Endothelial cell of hepatic sinusoid (primary cell): ENCODE measurements around the gene BCAR1.
"Not testable (repeated sequence)": the region's sequence is repeated elsewhere in the genome, so short reads cannot be mapped to it uniquely, and the experiment has no call there.

Experiments used
- in situ Hi-C: cut with HindIII; loops from 2 replicates; pipeline ENCODE4 v1.10.0; 2017; ENCODE audit warnings: low sequenced_read_pairs

BCAR1 gene

DNA sequence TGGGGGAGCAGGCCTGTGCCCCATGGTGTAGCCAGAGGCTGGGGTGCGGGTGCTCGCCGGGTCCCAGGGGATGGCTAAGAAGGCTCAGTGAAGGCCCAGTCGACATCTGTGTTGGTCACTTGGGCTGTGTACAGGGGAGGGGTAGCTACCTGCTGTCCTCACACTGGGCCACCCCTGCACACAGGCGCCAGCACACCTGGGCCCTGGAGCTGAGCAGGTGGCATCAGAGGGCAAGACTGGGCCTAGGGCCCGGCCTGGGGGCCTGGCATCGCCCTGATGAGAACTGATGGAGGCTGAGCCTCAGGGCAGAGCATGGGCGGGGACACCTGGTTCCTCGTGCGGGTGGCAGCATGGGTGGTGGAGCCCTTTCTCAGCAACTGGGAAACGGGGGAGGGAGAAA is 43.6 kb downstream of the BCAR1 start:
- in situ Hi-C loops: no loop called here

- in situ Hi-C loops: no loop called here
Measured at GRCh38 chr16:75206749-75207451, 44.5 kb downstream of the BCAR1 start, which contains the start of gene CTRB2. Gene CTRB2 (minus strand): TSS chr16:75207161. CDS start chr16:75207141, 20 bp downstream.

DNA sequence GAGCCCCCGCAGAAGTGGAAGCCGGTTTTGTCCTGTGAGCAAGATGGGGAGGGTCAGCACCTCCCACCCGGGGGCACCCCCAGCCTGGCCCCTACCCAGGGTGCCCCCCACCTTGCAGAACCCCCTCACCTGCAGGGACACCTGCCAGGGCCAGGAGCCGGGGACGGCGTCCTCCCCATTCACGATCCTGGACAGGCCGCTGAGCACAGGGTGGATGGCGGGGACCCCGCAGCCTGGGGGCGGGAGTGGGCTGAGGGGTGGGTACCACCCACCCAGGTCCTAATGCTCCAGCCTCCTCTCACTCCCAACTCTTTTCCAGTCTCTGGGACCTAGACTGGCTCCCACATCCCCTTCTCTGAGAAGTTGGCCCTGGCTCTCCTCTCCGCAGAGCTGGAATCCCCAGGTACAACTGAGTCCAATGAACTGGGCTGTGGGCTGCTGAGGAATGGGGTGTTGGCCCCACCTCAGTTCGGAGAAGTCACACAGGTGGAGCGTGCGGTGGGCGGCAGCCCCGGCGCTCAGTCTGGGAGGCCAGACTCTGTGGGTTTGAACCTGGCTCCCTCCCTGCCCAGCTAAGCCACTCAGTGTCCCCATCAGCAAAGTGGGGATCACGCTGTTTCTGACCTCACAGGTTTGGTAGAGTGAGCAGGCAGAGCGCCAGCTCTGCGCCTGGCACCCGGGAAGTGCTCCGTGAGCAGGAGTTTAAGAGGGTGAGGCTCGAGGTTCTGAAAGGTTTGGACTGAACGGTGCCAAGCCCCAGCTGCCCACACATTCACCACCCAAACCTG is 45.3 kb downstream of the BCAR1 start:
- in situ Hi-C loops: not testable (repeated sequence)

- in situ Hi-C loops: not testable (repeated sequence)
Measured at GRCh38 chr16:75205438-75205837, 46.0 kb downstream of the BCAR1 start.

- in situ Hi-C loops: not testable (repeated sequence)
Measured at GRCh38 chr16:75204905-75205304, 46.5 kb downstream of the BCAR1 start.

DNA sequence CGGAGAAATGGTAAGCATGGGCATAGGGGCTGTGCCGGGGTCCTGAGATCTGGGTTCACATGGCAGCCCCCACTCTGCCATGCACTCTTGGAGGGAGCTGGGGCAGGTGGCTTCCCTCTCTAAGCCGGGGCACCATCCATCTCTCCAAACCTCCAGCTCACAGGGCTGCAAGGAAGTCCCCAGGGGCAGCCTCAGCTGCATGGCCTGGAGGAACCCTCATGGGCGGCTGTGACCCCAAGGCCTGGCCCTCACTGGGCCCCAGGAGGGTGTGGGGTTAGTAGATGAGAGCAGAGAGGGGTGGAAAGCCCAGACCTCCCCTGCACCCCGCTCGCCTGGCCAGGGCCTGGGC is 47.0 kb downstream of the BCAR1 start:
- in situ Hi-C loops: no loop called here

DNA sequence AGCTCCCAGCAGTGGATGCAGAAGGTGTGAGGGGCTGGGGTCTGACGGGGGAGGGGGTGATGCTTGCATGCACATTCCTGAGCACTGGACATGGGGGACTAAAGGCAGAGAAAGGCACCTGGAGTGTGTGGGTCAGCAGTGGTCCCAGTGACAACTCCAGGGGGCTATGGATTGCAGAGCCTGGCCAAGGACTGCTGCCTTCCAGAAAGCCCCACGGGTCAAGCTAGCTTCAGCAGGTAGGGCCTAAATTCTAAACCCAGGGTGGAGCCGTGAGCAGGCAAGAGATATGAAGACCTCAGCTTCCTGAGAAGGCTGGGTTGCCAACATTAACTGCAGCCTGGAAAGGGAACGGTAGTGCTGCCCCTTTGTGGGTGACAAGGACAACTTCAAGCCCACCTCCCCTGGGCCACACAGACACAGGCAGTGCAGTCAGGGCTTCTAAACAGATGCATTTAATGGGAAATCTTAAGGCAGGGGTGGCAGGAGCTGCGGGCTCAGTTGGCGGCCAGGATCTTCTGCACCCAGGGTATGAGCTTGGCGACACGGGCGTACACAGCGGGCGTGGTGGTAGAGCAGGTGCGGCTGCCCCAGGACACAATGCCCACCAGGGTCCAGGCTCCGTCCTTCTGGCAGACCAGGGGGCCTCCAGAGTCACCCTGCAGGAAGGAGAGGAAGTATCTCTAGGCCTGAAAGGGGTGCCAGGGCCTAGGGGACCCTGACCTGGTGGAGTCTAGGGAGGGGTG is 47.6 kb downstream of the BCAR1 start:
- in situ Hi-C loops: no loop called here

DNA sequence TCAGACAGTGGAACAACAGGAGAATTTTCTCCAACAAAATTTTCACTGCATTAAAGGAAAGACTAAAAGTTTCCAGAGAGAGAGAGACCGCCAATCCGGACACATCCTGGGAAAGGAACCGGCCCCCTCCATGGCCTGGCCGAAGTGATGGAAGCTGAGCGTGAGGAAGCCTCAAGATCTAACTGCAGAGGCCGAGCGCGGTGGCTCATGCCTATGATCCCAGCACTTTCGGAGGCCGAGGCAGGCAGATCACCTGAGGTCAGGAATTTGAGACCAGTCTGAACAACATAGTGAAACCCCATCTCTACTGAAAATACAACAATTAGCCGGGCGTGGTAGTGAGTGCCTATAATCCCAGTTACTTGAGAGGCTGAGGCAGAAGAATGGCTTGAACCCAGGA is 48.3 kb downstream of the BCAR1 start:
- in situ Hi-C loops: no loop called here

GRCh38 chr16:75202069-75202590 is 49.3 kb downstream of the BCAR1 start:
- in situ Hi-C loops: no loop called here

DNA sequence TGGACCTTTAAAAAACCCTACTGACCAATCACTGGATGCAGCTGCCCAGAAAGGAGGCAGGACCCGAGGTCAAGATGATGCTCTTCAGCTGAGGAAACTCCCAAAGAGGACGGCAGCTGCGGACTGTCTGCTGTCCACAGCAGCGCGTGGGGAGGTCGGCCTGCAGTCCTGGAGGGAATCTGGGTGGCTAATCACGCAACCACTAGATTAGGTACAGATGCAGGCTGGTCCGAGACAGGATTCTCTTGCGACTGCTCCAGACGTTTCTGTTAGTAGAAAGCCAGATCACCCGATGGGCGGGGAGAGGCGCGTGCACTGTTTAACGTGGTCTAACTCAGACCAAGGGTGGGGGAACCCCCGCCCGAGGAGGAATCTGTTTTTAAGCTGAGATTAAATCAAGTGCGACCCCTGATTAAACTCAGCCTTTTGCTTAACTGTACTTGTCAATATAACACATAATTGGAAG is 53.3 kb downstream of the BCAR1 start:
- in situ Hi-C loops: loop anchor here (5.0 kb wide), 1 partner anchor 39 kb away; no protein-coding TSS in a partner anchor

DNA sequence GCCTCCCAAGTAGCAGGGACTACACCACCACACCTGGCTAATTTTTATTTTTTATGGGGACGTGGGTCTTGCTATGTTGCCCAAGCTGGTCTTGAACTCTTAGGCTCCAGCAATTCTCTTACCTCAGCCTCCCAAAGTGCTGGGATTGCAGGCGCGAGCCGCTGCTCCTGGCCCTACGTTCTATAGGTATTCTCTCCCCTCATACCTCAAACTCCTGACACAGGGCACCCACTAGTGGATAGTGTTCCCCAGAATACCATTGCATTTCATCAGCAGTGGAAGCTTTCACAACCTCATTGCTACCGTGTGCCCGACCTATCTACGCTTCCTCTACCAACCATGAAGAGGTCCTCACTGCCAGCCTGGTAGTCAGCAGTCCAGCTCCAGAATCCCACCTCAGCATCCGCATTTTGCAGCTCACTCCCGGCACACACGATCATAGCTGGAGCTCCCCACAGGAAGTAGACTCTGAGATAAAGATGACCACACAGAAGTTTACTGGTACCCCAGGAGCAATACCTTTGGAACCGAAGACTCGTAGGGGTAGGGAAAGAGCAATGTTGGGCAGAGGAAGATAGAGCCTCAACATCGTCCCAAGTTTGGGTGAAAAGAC is 53.8 kb downstream of the BCAR1 start:
- in situ Hi-C loops: loop anchor here (5.0 kb wide), 1 partner anchor 40 kb away; no protein-coding TSS in a partner anchor

DNA sequence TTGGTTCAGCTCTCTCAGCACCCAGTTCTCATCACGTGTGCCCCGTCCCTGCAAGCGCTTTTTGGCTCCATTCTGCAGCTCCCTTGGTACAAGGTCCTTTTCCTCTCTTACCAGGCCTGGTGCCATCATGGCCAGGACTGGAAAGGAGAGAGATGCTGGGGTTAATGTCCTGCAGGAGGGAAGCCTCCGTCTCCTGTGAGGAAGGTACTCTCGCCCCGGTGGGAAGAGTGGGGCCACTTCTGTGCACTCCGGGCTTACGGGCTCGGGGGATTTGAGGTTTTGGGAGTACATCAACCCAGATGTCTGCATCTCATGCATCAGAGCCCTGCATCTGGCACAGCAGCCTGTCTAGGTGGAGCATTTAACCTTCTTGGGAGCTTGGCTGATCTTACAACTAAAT is 54.6 kb downstream of the BCAR1 start:
- in situ Hi-C loops: loop anchor here (5.0 kb wide), 1 partner anchor 40 kb away; no protein-coding TSS in a partner anchor

- in situ Hi-C loops: loop anchor here (5.0 kb wide), 1 partner anchor 41 kb away; no protein-coding TSS in a partner anchor
Measured at GRCh38 chr16:75195811-75196790, 55.3 kb downstream of the BCAR1 start.

DNA sequence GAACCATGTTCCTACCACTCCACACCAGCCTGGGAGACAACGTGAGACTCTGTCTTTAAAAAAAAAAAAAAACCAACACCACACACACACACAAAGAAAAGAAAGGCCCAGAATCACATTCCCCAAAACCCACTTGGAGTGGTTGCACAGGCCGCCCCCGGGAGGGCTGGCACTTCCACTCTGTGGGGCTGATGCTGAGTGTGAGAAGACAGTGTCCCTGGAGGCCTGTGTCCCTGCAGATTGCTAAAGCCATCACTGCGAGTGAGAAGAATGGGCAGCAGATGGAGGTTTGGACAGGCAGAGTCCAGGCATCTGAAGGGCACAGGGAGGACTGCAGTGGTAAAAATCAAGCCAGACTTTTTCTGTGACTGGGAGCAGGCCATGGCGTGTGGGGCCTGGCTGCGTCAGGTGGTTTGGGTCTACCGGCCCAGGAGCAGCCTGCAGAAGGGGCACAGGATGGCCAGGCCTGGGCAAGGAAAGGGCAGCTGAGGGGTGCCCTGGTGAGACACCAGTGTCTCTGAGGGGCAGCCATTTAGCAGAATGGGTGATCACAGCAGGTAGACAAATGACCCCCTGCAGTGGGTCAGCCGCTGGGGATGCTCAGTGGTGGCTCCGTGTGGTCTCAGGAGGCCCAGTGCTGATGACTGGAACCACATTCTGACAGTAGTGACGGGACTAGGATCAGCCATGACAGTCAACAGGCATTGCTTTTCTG is 57.5 kb downstream of the BCAR1 start:
- in situ Hi-C loops: no loop called here

DNA sequence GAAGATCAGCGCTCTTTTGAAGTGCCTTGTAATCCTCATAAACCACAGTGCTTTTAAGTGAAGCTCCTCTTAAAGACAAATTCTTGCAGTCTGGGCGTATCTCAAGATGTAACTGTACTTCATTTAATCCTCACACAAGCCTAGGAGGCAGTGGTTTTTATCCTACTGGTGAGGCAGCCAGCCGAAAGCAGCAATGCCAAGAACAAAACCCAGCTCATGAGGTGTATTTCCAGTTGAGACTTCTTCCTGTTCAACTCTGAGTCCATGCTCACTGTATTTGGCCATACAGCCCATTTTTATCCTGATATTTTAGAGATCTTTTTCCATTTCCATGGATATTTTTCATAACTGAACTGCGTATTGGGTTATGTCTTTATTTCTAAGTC is 58.2 kb downstream of the BCAR1 start:
- in situ Hi-C loops: no loop called here

- in situ Hi-C loops: no loop called here
Measured at GRCh38 chr16:75192606-75193264, 58.7 kb downstream of the BCAR1 start.

GRCh38 chr16:75189638-75190245 is 61.7 kb downstream of the BCAR1 start:
- in situ Hi-C loops: no loop called here
